ENCODE data around the gene CACNA1E.
A peak's percentile ranks its signal among the peaks of the same experiment; 100 is the strongest.

The CACNA1E gene

DNA sequence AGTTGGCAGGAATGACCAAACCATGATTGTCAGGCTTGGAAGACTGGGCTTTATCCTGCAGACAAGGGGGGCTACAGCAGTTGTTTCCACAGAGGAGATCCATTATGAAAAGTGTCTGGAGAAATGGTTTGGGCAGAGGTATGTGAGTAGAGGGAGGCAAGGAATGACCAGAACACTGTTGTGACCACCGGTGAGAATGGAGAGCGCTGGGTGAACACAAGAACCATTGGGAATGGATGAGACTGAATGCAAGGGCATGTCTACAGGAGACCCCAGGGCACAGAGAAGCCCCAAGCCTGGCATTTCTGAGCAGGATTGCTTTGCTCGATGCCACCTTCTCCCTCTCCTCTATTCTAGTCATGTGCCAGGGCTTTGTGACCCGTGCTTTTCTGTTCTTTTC is 125.1 kb downstream of the CACNA1E start:
- no peaks in the 10 kb centered on the region for H3K36me3 Mint-ChIP-seq
- H3K4me3 Mint-ChIP-seq, result no peak overlapping the region

DNA sequence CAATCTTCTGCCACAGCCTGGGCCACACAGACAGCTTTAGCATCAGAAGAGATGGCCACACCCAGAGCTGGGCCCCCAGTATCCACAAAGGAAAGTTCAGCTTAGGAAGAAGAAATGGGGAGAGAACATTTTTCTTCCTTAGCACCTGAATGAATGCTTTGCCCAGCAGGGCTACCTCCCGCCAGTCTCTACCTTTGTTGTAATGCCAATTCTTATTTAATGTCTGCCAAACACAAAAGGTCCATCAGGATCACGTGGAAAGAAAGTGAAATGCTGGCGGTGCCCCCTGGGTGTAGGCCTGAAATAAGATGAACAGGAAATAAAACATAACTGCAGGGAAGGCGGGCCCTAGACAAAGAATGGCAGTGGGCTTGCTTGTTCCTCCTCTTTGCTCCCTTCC is 125.6 kb downstream of the CACNA1E start:
- H3K27ac Mint-ChIP-seq, result no peak overlapping the region
- no peak for DNase-seq (ENCODE audit: low spot score in 2 of 2)
- H3K4me3 Mint-ChIP-seq, result no peak overlapping the region
- H3K36me3 Mint-ChIP-seq, result no peaks in the 10 kb centered on the region
- no peaks in the 10 kb centered on the region for H3K4me1 Mint-ChIP-seq
- peaks cover 6% of the 10 kb centered on the region for H3K9me3 Mint-ChIP-seq
- ATAC-seq, result no peak

More for the DNA sequence above, 125.1 kb downstream of the CACNA1E start:
- Mint-ChIP-seq H3K9me3 (peaks cover 6% of the 10 kb centered on the region), H3K27ac (no peak overlapping the region), H3K4me1 (no peaks in the 10 kb centered on the region)
- DNase-seq (ENCODE audit: low spot score in 2 of 2) (no peak), ATAC-seq (no peak)

DNA sequence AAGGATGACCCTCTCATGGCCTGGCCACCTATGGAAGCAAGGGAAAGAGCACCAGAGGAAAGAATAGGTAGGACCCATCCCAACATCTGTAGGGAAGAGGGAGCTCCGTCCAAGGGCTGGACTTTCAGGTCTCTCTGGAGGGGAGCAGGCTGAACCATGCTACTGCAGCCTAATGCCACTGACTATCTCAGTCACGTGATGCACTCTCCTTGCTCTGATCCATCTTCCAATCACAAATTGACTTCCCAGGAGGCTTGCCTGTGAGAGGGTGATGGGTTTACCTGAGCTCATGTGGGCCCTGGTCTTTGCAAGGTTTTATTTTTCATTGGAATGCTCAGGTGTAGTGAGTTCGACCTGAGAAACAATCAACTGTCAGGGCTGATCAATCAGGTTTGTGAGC is 128.8 kb downstream of the CACNA1E start:
- Mint-ChIP-seq H3K4me3 (no peak overlapping the region), H3K27ac (no peak overlapping the region), H3K9me3 (peaks cover 3% of the 10 kb centered on the region), H3K4me1 (no peaks in the 10 kb centered on the region), H3K36me3 (no peaks in the 10 kb centered on the region)
- ATAC-seq (peak; percentile 24), DNase-seq (ENCODE audit: low spot score in 2 of 2) (no peak)

DNA sequence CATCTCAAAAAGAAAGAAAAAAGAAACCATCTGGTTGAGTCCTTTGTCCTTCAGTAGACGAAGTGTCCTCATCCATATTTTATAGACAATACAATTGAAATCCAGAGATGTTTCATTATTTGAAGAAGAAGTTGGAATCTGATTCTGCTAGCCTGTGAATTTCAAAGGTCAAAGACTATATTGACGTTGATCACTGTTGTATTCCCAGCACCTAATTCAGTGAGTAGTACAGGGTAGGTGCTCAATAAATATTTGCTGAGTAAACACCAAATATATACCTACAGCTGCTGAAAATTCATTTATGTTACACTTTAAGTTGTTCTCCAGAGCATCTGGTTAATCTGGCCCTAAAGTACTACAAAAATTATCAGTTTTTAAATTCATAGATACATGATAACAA is 135.2 kb downstream of the CACNA1E start:
- Mint-ChIP-seq H3K27ac (no peak overlapping the region), H3K9me3 (peaks cover 3% of the 10 kb centered on the region), H3K4me3 (no peak overlapping the region), H3K36me3 (no peaks in the 10 kb centered on the region), H3K4me1 (no peaks in the 10 kb centered on the region)
- ATAC-seq (no peak), DNase-seq (ENCODE audit: low spot score in 2 of 2) (no peak)

DNA sequence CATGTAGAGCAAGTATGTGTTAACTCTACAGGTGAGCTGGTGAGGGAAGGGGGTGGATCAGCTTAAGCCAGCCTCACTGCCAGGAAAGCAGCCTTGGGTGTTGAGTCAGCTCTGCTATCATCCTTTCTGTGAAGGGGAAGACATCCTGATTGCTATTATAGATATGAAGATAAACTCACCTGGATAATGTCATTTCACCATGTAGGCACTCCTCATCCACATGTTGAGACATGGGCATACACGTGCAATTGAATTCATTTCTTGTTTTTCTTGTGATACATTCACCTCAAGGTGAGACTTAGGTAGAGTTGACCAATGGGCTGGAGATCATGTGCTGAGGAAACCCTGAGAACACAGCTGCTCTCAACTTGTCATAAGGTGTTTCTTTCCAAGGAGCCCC is 136.9 kb downstream of the CACNA1E start:
- H3K36me3 Mint-ChIP-seq, result no peaks in the 10 kb centered on the region
- no peak overlapping the region for H3K27ac Mint-ChIP-seq
- peaks cover 3% of the 10 kb centered on the region for H3K9me3 Mint-ChIP-seq
- ATAC-seq (no peak), DNase-seq (ENCODE audit: low spot score in 2 of 2) (no peak)
- H3K4me3 Mint-ChIP-seq, result no peak overlapping the region
- no peaks in the 10 kb centered on the region for H3K4me1 Mint-ChIP-seq

DNA sequence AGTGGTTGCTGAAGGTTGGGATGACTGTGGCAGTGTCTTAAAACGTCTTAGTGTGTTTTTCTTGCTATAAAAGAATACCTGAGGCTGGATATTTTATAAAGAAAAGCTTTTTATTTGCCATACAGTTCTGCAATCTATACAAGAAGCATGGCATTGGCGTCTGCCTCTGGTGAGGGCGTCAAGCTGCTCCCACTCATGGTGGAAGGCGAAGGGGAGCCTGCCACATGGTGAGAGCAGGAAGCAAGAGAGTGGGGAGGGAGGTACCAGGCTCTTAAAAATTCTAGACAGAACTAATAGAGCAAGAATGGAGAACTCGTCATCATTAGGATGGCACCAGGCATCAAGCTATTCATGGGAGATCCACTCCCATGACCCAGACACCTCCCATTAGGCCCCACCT is 140.5 kb downstream of the CACNA1E start:
- no peak for ATAC-seq
- Mint-ChIP-seq H3K27ac (no peak overlapping the region), H3K4me3 (no peak overlapping the region), H3K4me1 (no peaks in the 10 kb centered on the region), H3K9me3 (no peaks in the 10 kb centered on the region), H3K36me3 (no peaks in the 10 kb centered on the region)
- DNase-seq (ENCODE audit: low spot score in 2 of 2), result no peak

DNA sequence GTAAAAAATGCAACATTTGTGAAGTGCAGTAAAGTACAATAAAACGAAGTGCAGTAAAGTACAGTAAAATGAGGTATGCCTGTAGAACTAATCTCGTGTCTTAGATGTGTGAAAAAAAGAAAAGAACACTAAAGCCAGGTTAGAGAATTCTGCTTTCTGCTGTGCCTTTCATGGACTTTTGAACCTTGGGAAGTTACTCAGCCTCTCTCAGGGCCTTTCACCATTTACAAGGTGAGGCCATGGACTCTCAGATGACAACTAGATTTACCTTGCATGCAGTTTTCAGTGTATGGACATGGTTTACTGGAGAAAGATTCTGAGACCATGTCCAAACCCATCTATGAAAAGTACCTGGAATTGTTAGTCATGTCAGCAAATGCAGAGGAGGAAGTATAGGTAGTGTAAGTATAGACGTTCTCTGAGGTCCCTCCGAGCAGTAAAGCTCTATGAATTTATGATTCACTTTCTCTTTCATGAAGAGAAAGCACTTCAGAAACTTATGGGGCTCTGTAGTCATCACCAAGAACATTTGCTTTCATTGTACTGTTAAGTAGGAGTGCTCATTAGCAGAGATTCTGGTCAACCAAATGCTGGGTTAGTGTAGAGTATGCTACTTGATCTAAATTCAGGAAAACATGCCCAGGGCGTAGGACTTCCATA is 143.1 kb downstream of the CACNA1E start:
- no peak for DNase-seq (ENCODE audit: low spot score in 2 of 2)
- no peak for ATAC-seq
- no peaks in the 10 kb centered on the region for H3K9me3 Mint-ChIP-seq
- no peaks in the 10 kb centered on the region for H3K36me3 Mint-ChIP-seq
- no peak overlapping the region for H3K4me3 Mint-ChIP-seq
- no peaks in the 10 kb centered on the region for H3K4me1 Mint-ChIP-seq
- H3K27ac Mint-ChIP-seq, result no peak overlapping the region

DNA sequence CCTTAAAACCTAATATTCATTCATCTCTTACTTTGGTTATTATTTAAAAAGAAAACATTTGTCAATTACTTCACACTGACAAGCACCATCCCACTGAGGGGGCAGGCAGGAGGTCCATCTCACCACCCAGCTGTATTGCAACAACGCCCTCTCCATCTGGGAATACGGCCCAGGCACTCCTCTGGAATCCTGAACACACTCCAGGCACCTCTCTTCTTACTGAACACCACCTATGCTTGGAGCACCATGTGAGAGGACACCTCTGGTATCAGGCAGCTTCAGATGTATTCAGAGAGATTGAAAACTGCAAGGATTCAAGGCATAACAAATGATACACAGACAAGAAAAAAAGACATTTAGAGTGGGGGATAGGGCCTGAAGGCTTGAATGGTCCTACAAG is 147.1 kb downstream of the CACNA1E start:
- DNase-seq (ENCODE audit: low spot score in 2 of 2) (no peak), ATAC-seq (no peak)
- Mint-ChIP-seq H3K4me1 (no peaks in the 10 kb centered on the region), H3K36me3 (no peaks in the 10 kb centered on the region), H3K9me3 (no peaks in the 10 kb centered on the region), H3K4me3 (no peak overlapping the region), H3K27ac (no peak overlapping the region)

DNA sequence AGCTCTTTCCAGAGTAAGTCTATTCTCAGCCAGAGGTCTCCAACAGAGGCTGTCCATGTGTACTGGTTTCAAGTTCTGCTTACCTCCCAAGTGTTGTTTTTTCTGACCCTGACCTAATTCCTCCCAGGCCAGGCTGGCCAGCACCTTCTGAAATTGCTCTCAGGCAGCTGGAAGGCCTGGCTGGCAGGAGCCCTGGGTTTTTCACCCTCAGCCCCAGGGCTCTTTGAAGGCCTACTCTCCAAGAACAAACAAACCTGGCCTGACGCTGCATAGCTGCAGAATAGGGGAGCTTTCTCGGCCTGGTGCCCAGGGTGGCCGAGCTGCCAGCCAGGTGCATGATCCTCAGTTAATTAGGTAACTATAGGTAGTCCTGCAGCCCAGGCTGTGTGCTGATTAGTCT is 147.5 kb downstream of the CACNA1E start:
- Mint-ChIP-seq H3K4me1 (no peaks in the 10 kb centered on the region), H3K27ac (no peak overlapping the region), H3K36me3 (no peaks in the 10 kb centered on the region), H3K9me3 (no peaks in the 10 kb centered on the region), H3K4me3 (no peak overlapping the region)
- no peak for DNase-seq (ENCODE audit: low spot score in 2 of 2)
- ATAC-seq, result no peak

DNA sequence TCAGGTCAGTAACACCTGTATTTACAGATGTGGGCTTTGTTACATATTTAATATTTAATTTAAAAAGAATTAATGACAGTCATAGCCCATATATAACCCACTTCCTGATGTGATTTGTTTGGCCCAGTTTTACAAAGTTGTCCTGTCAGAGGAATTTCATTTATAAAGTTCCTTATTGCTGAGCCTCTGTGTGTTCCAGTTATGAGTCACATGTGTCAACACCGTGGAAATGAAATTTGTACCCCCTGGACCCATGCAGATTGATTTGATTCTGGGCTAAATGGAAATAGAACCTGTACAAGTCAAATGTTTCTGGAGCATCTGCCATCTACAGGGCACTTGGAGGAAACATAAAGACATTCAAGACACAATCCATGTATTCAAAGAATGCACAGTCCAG is 149.2 kb downstream of the CACNA1E start:
- Mint-ChIP-seq H3K9me3 (peaks cover 2% of the 10 kb centered on the region), H3K4me3 (no peak overlapping the region), H3K4me1 (no peaks in the 10 kb centered on the region), H3K27ac (no peak overlapping the region), H3K36me3 (no peaks in the 10 kb centered on the region)
- no peak for ATAC-seq
- no peak for DNase-seq (ENCODE audit: low spot score in 2 of 2)

DNA sequence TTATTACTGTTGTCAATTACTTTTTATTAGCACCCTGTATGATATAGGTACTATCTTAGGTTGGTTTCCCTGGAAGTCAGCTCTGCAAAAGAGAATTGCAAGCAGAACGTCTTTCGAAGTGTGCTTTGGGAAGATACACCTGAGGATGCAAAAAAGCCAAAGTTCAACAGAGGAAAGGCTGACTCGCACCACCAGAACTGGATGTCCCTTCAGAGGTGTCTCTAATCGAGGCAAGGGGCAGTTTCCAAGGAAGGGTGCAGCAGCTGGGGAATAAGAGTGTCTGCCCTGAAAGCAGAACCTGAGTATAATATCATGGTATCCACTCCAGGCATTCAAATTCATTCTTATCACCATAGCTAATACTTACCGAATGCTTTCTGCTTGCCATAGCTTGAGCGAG is 149.6 kb downstream of the CACNA1E start:
- no peak overlapping the region for H3K27ac Mint-ChIP-seq
- ATAC-seq (no peak), DNase-seq (ENCODE audit: low spot score in 2 of 2) (no peak)
- no peaks in the 10 kb centered on the region for H3K36me3 Mint-ChIP-seq
- no peak overlapping the region for H3K4me3 Mint-ChIP-seq
- no peaks in the 10 kb centered on the region for H3K4me1 Mint-ChIP-seq
- H3K9me3 Mint-ChIP-seq, result peaks cover 4% of the 10 kb centered on the region

DNA sequence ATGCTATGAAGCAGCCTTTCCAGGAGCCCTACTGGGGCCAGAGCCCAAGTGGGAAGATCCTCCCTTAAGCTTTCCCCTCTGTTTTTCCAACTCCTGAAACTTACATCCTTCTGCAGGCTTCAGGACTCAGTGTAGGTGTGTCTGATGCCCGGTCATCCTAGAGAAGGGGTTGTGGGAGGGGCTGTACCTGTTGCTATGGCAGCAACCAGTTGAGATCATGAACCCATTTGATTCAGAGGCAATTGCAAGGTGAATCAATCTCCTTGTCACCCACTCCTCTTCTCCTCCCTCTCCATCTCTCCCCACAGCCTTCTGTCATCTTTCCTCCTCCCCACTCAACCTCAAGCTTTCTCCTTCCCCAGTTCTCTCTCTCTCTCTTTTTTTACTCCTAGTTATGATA is 151.8 kb downstream of the CACNA1E start:
- H3K27ac Mint-ChIP-seq, result no peak overlapping the region
- ATAC-seq, result no peak
- no peaks in the 10 kb centered on the region for H3K36me3 Mint-ChIP-seq

DNA sequence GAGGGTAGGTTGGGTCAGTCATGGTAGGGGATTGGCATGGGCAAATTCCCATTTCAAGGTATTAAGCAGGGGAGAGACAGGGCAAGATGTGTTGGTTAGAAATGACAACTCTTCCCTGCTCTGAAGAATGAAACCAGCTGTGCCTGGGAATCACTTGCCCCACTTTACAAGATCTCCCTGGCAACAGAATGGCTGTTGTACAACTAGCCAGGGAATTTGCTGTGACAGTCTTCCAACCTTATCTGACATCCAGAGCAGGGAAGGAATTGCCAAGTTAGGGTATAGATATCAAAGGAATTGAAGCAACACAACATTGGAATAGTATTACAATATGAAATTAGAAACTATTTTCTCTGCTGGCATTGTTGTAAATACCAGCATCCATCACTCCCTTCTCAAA is 154.7 kb downstream of the CACNA1E start:
- no peak overlapping the region for H3K4me3 Mint-ChIP-seq
- no peaks in the 10 kb centered on the region for H3K4me1 Mint-ChIP-seq
- H3K36me3 Mint-ChIP-seq, result no peaks in the 10 kb centered on the region
- H3K27ac Mint-ChIP-seq, result no peak overlapping the region
- no peak for DNase-seq (ENCODE audit: low spot score in 2 of 2)
- ATAC-seq, result no peak
- H3K9me3 Mint-ChIP-seq, result peaks cover 7% of the 10 kb centered on the region

More for the DNA sequence above, 151.8 kb downstream of the CACNA1E start:
- Mint-ChIP-seq H3K4me3 (no peak overlapping the region), H3K4me1 (no peaks in the 10 kb centered on the region), H3K9me3 (peaks cover 7% of the 10 kb centered on the region)
- no peak for DNase-seq (ENCODE audit: low spot score in 2 of 2)

DNA sequence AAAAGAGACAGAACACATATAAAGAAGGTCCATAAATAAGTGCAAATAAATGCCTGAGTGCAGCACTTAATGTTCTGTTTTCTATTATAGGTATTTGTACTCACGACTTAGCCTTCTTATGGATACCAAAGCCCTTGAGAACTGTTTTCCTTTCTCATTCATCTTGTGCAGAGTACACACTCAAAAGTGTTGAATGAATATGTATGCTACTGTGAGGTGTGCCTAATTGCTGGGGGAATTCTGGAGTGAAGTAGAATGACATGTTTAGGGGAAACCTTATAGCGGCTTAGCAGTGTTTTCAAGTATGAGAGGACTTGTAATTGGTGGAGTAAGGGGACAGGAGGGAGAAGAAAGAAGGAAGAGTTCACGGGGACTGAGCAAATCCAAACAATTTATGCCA is 157.6 kb downstream of the CACNA1E start:
- ATAC-seq (no peak), DNase-seq (ENCODE audit: low spot score in 2 of 2) (no peak)
- Mint-ChIP-seq H3K9me3 (peaks cover 7% of the 10 kb centered on the region), H3K36me3 (no peaks in the 10 kb centered on the region), H3K27ac (no peak overlapping the region), H3K4me3 (no peak overlapping the region), H3K4me1 (no peaks in the 10 kb centered on the region)

DNA sequence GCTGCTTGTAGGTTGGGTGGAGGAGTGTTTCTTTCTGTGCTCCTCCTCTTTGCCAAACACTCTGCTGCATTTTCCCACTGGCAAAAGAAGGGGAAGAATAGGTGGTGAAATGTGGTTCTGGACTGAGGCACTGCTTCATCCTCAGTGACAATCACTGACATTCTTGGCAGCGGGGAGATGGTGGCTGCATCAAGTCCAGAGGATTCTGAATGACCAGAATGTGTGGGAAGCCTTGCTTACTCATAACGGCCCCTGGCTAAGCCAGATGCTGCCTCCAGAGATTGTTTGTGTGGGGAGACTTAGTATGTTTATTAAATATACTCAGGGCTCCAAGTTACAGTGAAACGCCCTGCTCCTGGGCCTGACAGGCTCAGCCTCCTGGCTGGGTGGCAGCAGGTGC is 160.3 kb downstream of the CACNA1E start:
- H3K4me1 Mint-ChIP-seq, result no peaks in the 10 kb centered on the region
- DNase-seq (ENCODE audit: low spot score in 2 of 2) (no peak), ATAC-seq (no peak)
- H3K36me3 Mint-ChIP-seq, result no peaks in the 10 kb centered on the region
- H3K27ac Mint-ChIP-seq, result no peak overlapping the region
- peaks cover 3% of the 10 kb centered on the region for H3K9me3 Mint-ChIP-seq
- no peak overlapping the region for H3K4me3 Mint-ChIP-seq

DNA sequence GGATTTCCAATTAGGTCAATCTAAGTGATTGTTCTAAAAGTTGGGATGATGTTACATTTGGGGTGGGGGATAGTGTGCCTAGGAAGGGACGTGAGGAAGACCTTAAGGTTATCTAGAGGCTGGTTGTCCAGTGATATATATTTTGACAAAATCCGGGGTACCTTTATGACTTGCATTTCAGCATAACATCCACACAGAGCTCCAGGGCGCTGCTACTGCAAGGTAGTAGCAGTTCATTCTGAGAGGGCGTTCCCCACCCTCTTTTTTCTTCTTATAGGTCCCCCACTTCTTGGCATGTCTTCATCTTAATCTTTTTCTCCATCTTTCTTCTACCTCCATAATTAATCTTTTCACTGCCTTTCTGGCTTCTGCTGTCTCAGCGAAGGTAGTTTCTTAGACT is 161.9 kb downstream of the CACNA1E start:
- ATAC-seq, result no peak
- Mint-ChIP-seq H3K27ac (no peak overlapping the region), H3K36me3 (no peaks in the 10 kb centered on the region), H3K4me3 (no peak overlapping the region), H3K4me1 (no peaks in the 10 kb centered on the region), H3K9me3 (no peaks in the 10 kb centered on the region)
- no peak for DNase-seq (ENCODE audit: low spot score in 2 of 2)

DNA sequence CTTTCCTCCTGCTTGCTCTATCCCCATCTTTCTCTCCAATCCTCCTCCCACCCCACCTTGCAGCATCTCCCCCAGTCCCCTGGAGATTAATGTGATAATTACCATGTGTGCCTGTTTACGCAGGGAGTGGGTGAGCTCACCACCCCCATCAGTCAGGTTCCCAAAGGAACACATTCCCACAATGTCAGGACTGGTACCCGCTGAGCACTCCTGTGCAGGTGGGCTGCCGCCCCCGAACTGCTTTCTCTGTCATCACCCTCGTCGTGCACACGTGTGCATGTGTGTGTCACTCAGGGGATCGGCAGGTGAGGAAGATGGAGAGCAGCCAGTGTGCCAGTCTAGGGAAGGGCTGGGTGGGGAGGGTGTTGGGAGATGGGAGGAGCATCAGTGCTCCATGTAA is 163.4 kb downstream of the CACNA1E start:
- no peak overlapping the region for H3K27ac Mint-ChIP-seq
- ATAC-seq, result peak; percentile 11
- DNase-seq (ENCODE audit: low spot score in 2 of 2), result no peak
- H3K4me3 Mint-ChIP-seq, result no peak overlapping the region
- H3K36me3 Mint-ChIP-seq, result no peaks in the 10 kb centered on the region
- no peaks in the 10 kb centered on the region for H3K9me3 Mint-ChIP-seq
- H3K4me1 Mint-ChIP-seq, result no peaks in the 10 kb centered on the region
